ENCODE data around the gene GPX4.

GPX4 gene

DNA sequence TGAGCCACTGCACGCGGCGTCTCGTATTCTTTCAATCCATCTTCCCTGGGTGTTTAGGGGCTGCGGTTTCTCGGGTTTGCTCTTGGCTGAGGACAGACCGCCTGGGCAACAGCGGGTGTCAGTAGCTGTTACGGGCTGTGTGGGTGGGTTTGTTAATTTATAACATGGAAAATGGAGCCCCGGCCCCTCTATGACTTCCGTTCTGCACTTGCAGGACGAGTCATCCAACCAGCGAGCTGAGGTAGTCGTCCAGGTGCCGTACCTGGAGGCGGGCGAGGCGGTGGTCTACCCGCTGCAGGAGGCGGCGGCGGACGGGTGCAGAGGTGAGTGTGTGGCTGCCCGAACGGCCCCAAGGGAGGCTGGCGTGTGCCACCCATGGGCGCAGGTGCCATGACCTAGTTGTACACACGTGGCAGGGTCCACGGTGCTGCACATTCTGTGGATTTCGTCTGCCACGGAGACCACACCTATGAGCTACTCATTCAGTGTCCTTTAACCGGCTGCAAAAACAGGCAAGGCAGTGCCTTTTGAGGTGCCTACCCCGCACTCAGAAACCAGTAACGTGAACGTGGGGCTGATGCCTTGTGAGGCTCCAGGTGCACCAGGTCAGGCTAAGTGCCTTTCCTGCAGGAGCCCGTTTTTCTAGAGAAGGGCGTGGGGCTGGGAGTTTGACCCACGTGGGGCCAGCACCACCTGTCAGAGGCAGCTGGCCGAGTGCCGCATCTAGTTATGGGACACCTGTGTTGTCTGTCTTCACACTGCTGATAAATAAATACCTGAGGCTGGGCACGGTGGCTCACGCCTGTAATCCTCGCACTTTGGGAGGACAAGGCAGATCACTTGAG lies 19.5 kb upstream of the GPX4 start:
- DNase-seq = no peak

- DNase-seq = no peak
Measured at GRCh38 chr19:1085053-1085658, 18.6 kb upstream of the GPX4 start.

- no peak for DNase-seq
Measured at GRCh38 chr19:1085676-1086442, 17.9 kb upstream of the GPX4 start.

GRCh38 chr19:1086613-1087012 lies 17.2 kb upstream of the GPX4 start:
- no peak for DNase-seq

DNA sequence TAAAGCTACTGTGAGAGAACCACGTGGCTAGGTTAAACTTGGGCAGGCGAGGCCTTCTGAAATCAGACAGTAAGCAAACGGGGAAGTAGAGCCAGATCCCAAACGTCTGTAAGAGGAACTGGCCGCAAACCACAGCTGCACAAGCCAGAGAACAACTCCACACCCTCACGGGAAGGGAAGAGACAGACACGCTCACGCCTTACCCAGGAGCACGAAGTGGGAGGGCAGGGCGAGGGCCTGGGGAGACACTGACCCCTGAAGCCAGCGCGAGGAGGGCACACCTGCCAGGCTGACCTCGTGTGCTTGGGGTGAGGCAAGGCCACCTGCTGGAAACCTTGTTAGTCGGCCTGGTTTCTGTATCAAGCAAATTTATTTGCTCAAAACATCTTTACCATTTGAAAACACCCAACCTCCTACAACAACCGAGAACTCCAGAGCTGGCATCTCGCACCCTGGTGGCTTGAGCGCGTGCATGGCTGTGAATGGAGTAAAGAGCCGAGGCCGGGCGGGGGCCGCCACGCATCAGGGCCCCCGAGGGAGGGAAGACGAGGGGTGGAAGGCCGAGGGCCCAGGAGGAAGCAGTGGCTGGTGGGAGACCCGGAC lies 15.9 kb upstream of the GPX4 start:
- DNase-seq = no peak

DNA sequence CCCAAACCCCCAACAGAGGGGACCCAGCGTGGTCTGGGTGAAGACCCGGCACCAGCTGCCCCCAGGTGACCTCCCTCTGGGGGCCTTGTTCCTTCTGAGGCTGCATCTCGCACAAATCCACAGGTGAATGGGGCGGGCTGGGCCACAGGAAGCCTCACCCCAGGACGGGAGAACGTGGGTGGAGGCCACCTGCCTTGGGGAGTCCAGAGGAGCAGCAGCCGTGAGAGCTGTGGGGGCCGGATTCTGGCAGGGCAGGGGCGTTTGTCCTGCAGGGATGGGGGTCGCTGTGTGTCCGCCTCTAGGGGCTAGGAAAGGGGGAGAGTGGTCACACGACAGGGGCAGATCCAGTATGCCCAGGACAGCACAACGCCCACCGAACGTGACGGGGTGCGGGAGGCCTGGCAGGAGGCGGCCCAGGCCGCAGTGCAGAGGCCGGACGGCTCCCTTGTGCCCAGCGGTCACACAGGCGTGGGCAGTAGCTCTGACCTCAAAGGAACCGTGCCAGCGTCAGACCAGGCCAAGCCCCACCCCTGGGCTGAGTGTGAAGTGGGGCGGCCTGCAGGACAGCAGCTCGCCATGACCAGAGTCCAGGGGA lies 15.3 kb upstream of the GPX4 start:
- no peak for DNase-seq

DNA sequence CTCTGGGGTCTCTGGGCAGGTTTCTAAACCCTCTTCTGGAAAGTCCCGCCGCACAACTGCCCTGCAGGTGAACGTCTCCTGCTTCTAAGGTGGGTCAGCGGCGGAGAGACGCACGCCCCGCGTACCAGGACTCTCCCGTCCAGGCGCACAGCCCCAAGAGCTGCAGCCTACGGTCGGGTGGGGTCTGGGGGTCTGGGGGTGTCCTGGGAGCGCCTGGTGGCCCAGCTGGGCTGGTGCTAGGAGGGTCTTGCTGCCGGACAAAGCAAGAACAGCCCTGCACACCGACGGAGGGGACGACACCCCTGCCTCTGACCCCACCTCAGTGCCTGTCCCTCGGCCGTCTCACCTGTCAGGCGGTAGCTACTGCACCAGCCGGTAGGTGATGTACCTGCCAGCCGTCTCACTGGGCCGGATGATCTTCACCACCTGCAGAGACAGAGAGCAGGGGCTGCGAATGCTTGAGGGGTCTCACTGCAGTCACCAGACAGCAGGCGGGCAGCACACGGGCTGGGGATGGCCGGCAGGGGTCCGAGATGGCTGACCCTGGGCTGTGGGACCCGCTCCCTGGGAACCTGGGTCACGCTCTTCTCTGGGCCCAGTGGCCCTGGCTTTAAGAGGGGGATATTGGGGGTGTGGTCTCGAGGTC lies 14.5 kb upstream of the GPX4 start:
- DNase-seq = no peak

DNA sequence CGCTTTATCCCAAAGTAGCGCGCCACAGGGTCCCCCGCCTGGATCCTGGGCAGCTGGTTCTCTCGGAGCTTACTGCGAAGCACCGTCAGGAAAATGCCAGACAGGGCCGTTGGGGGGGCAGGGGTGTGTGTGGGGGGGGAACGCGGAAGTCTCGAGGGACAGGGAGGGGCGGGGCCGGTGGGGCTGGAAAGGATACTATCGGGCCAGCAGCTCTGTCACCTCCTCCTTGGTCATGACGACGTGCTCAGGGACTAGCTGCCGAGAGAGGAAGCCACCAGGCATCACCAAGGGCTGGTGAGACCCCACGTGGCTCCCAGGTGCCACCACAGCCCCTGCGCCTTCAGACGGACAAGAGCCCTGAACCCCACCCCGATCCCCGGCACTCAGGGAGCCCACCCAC lies 13.9 kb upstream of the GPX4 start:
- DNase-seq = no peak

- no peak for DNase-seq
Measured at GRCh38 chr19:1090731-1091543, 12.9 kb upstream of the GPX4 start.

GRCh38 chr19:1091544-1092175 lies 12.1 kb upstream of the GPX4 start:
- no peak for DNase-seq

- DNase-seq = no peak
Measured at GRCh38 chr19:1093330-1093729, 10.5 kb upstream of the GPX4 start.

- no peak for DNase-seq
Measured at GRCh38 chr19:1093811-1094553, 9.8 kb upstream of the GPX4 start.

DNA sequence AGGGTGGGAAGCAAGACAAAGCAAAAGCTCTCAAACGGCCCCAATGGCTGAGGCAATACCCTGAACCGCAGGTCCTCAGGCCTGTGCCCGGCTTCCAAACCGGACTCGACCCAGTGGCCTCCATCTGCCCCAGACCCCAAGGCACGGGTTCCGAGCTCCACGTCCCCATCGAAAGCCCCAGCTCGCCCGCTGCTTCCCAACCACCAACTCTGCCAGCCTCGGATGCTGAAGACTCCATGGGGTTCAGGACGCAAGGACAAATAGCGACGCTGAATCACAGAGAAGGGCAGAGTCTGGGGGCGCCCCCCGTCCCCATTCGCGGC lies 9.2 kb upstream of the GPX4 start:
- DNase-seq = no peak

DNA sequence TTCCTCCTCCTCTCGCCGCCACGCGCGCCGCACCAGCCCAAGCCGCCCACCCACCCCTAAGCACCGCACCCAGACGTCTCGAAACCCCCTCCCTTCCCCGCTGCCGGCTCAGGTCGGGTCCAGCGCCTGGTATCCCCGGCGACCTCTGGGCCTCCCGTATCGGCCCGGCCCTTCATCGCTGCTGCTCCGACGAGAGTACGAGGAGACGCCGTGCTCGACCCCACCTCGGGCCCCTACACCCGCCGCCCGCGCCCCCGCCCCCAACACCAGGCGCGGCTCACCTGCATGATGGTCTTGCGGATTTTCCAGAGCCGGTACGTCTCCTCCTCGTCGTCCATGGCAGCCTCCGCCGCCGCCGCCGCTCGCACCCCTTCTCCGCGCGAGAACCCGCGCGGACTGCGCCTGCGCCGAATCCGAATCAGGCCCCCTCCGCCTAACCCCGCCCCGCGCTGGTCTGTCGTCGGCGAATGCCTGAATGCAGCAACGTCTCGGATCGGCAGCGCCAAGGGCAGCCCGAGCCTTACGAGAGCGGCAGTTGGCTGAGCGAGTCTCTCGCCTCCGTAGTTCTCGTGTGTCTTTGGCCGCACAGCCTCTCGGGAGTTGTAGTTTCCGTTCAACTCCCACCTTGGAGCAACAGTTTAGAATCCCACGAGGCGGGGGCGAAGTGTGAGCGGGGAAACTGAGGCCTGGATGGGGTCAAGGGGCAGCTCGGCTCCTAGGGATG lies 8.7 kb upstream of the GPX4 start, which contains the start of gene POLR2E:
TSS of gene POLR2E (minus strand) at position 398 of the 724 bp plus-strand sequence. CDS start at position 338, 60 bp downstream.
- DNase-seq = peak; percentile 98

DNA sequence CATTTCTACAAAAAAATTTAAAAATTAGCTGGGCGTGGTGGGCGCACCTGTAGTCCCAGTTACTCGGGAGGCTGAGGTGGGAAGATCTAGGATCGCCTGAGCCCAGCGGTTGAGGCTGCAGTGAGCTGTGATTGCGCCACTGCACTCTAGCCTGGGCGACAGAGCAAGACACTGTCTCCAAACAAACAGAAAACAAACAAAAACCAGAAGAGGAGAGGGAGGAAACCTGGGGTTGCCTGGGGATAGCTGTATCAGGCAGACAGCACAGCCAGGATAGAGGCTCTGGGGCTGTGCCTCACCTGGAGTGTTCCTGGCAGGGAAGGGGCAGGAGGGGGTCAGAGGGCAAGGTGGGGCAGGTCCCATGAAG lies 6.0 kb upstream of the GPX4 start:
- no peak for DNase-seq

DNA sequence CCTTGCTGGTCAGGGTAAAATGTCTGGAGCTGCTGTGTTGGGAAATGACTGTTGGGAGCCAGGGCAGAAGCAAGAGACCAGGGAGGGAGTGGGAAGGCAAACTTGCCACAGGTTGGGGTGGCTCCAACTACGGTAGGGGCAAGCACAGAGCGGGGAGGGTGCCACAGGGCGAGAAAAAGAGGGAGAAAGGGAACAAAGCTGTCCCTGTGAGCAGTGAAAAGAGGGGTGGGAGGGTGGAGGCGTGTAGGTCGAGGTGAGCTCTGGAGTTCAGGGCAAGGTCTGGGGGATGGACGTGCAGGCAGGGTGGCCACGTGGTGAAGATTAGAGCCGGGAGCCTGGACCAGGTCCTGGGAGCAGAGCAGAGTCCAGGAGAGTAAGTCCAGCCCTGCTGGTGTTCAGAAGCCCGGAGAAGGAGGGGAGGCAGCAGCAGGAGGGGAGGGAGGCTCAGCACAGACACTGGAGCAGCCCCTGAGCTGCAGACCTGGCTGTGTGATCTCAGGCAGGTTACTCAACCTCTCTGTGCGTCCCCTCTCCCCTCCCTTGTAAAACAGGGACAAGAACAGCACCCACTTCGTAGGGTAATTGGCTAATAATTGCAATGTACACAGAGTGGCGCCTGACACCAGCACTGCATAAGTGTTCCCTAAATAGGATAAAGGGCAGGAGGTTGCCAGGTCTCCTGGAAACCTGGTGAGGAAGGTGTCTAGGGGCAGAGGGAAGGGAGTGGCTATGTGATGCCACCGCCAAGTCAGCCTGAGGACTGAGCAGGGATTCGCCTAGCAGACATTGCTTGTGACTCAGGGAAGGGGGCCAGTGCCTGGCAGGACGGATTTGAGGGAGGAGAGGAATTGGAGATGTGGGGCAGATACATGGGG lies 5.4 kb upstream of the GPX4 start:
- no peak for DNase-seq

DNA sequence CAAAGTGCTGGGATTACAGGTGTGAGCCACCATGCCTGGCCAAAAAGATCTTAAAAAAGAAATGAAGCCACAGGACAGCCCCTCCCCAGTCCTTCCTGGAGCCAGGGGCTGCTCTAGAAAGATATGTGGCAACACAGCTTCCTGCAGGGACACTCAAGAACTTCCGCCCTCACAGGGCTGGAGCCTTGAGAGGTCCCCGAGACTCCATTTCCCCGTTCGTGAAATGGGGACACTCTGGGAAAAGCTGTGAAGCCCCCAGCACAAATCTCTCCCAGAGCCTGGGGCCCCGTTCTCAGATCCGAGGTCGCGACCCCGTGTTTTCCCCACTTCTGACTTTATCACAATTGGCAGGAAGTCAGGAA lies 2.5 kb upstream of the GPX4 start:
- no peak for DNase-seq

- no peak for DNase-seq
Measured at GRCh38 chr19:1102407-1103131, 1.2 kb upstream of the GPX4 start.

Measured in NCI-H1092 (cell line).